Keratinocyte (primary cell): ENCODE measurements around the gene FBXO31. TPM values are rescaled to one million over a fixed set of nuclear protein-coding genes. Genes with fewer than 3 reads are reported as not detected.

ENCODE experiments used
- DNase-seq: peaks from one replicate; pipeline ENCODE4 v3.0.0-alpha.2; 2011; ENCODE audit warnings: low read depth, missing footprints, low spot score
- FAIRE-seq: peaks from 2 replicates; lab custom pipeline; 2011; peaks lifted over from hg19 to GRCh38; lab: Jason Lieb, UNC
- H2AFZ ChIP-seq: 2 replicates; pipeline ENCODE4 v1.6.0; 2012; ENCODE audit warnings: low read length, control low read depth, inconsistent platforms; ENCODE audit not compliant: control insufficient read depth
- H3K27ac ChIP-seq: 2 replicates; pipeline ENCODE4 v1.5.1; 2011; ENCODE audit warnings: low read length; ENCODE audit not compliant: control insufficient read depth, insufficient read depth
- H3K27me3 ChIP-seq: 3 replicates; pipeline ENCODE4 v1.6.0; 2011; ENCODE audit warnings: low read length; ENCODE audit not compliant: control insufficient read depth, insufficient read depth; ENCODE audit errors: extremely low read depth
- H3K36me3 ChIP-seq, 2 experiments: 2 replicates in 1 of 2; 3 replicates in 1 of 2; pipeline ENCODE4 v1.5.1; 2011; ENCODE audit warnings: low read length in 2 of 2, mild to moderate bottlenecking in 1 of 2; ENCODE audit not compliant: control insufficient read depth in 2 of 2, insufficient read depth in 2 of 2; ENCODE audit errors: extremely low read depth in 1 of 2
- H3K4me1 ChIP-seq: 3 replicates; pipeline ENCODE4 v1.5.1; 2011; ENCODE audit warnings: low read length; ENCODE audit not compliant: control insufficient read depth, insufficient read depth; ENCODE audit errors: extremely low read depth
- H3K4me2 ChIP-seq: 3 replicates; pipeline ENCODE4 v1.6.0; 2011; ENCODE audit warnings: low read depth, low read length; ENCODE audit not compliant: control insufficient read depth, insufficient read depth; ENCODE audit errors: extremely low read depth
- H3K4me3 ChIP-seq, 3 experiments: fragments of 200-600 bp in 1 of 3; sonication (generic) in 1 of 3; 2 replicates in 2 of 3; 3 replicates in 1 of 3; pipeline ENCODE4 v1.5.1; 2011 to 2016; ENCODE audit warnings: low read length in 3 of 3, mild to moderate bottlenecking in 3 of 3, control low read depth in 2 of 3, inconsistent platforms in 1 of 3, low read depth in 1 of 3, mixed read lengths in 1 of 3, mixed run types in 1 of 3, moderate library complexity in 1 of 3; ENCODE audit not compliant: control insufficient read depth in 2 of 3, insufficient read depth in 2 of 3; ENCODE audit errors: extremely low read depth in 1 of 3
- H3K79me2 ChIP-seq: 2 replicates; pipeline ENCODE4 v1.6.0; 2012; ENCODE audit warnings: low read length; ENCODE audit not compliant: control insufficient read depth, insufficient read depth
- H3K9ac ChIP-seq: 3 replicates; pipeline ENCODE4 v1.6.0; 2011; ENCODE audit warnings: low read length; ENCODE audit not compliant: control insufficient read depth, insufficient read depth; ENCODE audit errors: extremely low read depth
- H3K9me1 ChIP-seq: 3 replicates; pipeline ENCODE4 v1.6.0; 2011; ENCODE audit warnings: low read length; ENCODE audit not compliant: control insufficient read depth, insufficient read depth; ENCODE audit errors: extremely low read depth
- H3K9me3 ChIP-seq: 2 replicates; pipeline ENCODE4 v1.5.1; 2012; ENCODE audit warnings: low read depth, low read length; ENCODE audit not compliant: control insufficient read depth
- H4K20me1 ChIP-seq: 3 replicates; pipeline ENCODE4 v1.6.0; 2011; ENCODE audit warnings: low read length; ENCODE audit not compliant: control insufficient read depth, insufficient read depth; ENCODE audit errors: extremely low read depth
- EZH2 ChIP-seq: IDR thresholded peaks from one replicate; pipeline ENCODE4 v1.6.1; 2012; ENCODE audit warnings: inconsistent platforms, mild to moderate bottlenecking, low read length, moderate library complexity
- dilution Hi-C: fragments of 300-500 bp; cut with MboI; formaldehyde crosslinking; loops from one replicate; pipeline ENCODE4 v1.7.0; 2020; ENCODE audit warnings: low sequenced_read_pairs; ENCODE audit not compliant: extremely low pct_ligation_motif_present
- polyA plus RNA-seq, 5 experiments: library from polyadenylated mRNA; depleted of rRNA in 3 of 5; stranded (reverse) in 3 of 5; stranded (forward) in 1 of 5; unstranded in 1 of 5; fragments of >200 nt; gene quantifications; 1 replicate in 1 of 5; 2 replicates in 3 of 5; 3 replicates in 1 of 5; pipeline versions ENCODE4 v1.2.1 to v1.2.3, GENCODE V29; 2011 to 2012; ENCODE audit warnings: missing spikeins in 2 of 5, low read depth in 1 of 5, low replicate concordance in 1 of 5
- TF ChIP-seq, protein P1 (sequence below), 3 experiments: IDR thresholded peaks in 1 of 3; conservative IDR thresholded peaks in 1 of 3; optimal IDR thresholded peaks in 1 of 3; 2 replicates in 2 of 3; 3 replicates in 1 of 3; pipeline versions ENCODE3 to v1.5.1; 2011; ENCODE audit warnings: low read length in 3 of 3, mild to moderate bottlenecking in 3 of 3, moderate library complexity in 2 of 3, control low read depth in 1 of 3, inconsistent platforms in 1 of 3; ENCODE audit not compliant: insufficient read depth in 2 of 3; ENCODE audit errors: extremely low read depth in 1 of 3

FBXO31 gene
- polyA plus RNA-seq, 1 donor (not counting 4 experiments of a cell fraction or from before 2014, with no cell fraction given), result 17.0 TPM

DNA sequence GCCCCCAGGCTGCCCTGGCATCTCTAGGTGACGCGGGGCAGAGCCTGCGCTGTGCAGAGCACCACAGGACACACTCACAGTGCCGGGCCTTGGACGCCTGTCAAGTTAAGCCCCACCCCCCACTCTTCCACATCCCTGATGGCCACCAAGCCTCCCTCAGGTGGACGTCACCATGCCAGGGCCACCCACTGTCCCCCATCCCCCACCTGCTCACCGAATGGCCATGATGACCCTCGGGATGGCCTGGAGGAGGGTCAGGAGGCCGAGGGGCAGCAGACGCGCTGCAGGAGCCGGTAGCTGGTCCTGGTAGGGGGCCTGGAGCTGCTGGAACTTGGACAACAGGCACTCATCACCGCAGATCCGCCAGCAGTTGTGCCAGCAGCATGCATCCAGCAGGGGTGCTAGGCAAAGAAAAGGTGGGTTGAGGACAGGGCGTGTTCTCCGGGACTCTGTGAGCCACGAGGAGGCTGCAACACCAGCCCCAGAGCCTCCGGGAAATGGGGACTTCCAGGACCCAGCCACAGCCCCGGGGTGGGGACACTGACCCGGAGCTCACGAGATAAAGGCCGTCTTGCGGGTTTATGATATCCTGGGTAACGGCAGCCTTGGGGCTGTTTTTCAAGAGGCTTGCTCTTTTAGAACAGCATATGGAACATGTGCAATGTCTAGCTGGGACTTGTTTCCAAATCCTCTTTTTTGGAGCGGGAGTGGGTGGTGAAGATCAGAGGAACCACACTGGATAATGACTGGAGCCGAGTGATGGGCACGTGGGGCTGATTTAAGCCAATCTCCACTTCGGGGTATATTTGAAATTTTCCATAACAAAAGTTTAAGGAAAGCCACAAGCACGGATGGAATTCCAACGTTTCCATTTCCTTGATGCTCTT lies 77.8 kb downstream of the FBXO31 start:
- Histone ChIP-seq H3K27me3 (no peaks in the 10 kb centered on the region), H3K9ac (peak overlapping the region; percentile 0), H3K4me1 (peaks cover 4% of the 10 kb centered on the region), H3K4me3 (peak overlapping the region in 1 of 3 experiments; percentile 18), H4K20me1 (no peaks in the 10 kb centered on the region), H3K36me3 (no peaks in the 10 kb centered on the region), H2AFZ (peak overlapping the region; percentile 15), H3K4me2 (peak overlapping the region; percentile 47), H3K9me3 (no peaks in the 10 kb centered on the region), H3K79me2 (no peaks in the 10 kb centered on the region), H3K9me1 (no peaks in the 10 kb centered on the region), H3K27ac (no peak overlapping the region)
- FAIRE-seq (peak; percentile 67), DNase-seq (no peak)
- no peak for TF ChIP-seq EZH2
- TF ChIP-seq, protein P1, sequence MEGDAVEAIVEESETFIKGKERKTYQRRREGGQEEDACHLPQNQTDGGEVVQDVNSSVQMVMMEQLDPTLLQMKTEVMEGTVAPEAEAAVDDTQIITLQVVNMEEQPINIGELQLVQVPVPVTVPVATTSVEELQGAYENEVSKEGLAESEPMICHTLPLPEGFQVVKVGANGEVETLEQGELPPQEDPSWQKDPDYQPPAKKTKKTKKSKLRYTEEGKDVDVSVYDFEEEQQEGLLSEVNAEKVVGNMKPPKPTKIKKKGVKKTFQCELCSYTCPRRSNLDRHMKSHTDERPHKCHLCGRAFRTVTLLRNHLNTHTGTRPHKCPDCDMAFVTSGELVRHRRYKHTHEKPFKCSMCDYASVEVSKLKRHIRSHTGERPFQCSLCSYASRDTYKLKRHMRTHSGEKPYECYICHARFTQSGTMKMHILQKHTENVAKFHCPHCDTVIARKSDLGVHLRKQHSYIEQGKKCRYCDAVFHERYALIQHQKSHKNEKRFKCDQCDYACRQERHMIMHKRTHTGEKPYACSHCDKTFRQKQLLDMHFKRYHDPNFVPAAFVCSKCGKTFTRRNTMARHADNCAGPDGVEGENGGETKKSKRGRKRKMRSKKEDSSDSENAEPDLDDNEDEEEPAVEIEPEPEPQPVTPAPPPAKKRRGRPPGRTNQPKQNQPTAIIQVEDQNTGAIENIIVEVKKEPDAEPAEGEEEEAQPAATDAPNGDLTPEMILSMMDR (optimal IDR thresholded peaks at IDR 0.05 in 1 of 3, IDR thresholded peaks at IDR 0.05 in 1 of 3, conservative IDR thresholded peaks at IDR 0.05 in 1 of 3; ENCODE audit: extremely low read depth in 1 of 3, insufficient read depth in 2 of 3, low read length in 3 of 3), result peak; percentile 68 to 72 (median 72)
- dilution Hi-C loops, result no loop called here

DNA sequence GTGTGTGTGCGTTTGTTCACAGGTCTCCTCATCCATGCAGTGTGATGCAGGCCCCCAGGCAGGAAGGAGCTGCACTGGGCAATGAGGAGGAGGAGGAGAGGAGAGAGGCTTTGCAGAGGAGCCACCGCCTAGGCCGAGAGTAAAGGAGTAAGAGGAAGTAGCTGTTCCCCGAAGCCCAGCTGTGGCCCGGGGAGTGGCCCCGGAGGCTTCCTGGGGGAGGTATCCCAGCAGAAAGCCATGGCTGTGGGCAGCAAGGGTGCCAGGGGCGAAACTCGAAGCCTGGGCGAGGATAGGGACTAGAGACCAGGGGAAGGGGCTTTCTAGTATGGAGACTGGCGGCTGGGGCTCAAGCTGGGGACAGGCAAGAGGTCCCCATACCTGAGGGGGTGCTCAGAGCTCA lies 78.6 kb downstream of the FBXO31 start:
- H3K79me2 ChIP-seq, result no peaks in the 10 kb centered on the region
- no peak overlapping the region for H3K9ac ChIP-seq
- no peaks in the 10 kb centered on the region for H3K27me3 ChIP-seq
- H3K4me2 ChIP-seq, result no peak overlapping the region
- FAIRE-seq, result no peak
- no peak overlapping the region for H3K4me3 ChIP-seq
- H3K36me3 ChIP-seq, result no peaks in the 10 kb centered on the region
- TF ChIP-seq, protein P1 (optimal IDR thresholded peaks at IDR 0.05 in 1 of 3, IDR thresholded peaks at IDR 0.05 in 1 of 3, conservative IDR thresholded peaks at IDR 0.05 in 1 of 3; ENCODE audit: extremely low read depth in 1 of 3, insufficient read depth in 2 of 3, low read length in 3 of 3), result no peak
- TF ChIP-seq EZH2, result no peak
- peaks cover 4% of the 10 kb centered on the region for H3K4me1 ChIP-seq
- no peaks in the 10 kb centered on the region for H4K20me1 ChIP-seq
- no peak for DNase-seq
- H2AFZ ChIP-seq, result no peak overlapping the region
- H3K9me1 ChIP-seq, result no peaks in the 10 kb centered on the region
- H3K9me3 ChIP-seq, result no peaks in the 10 kb centered on the region
- dilution Hi-C loops, result no loop called here
- H3K27ac ChIP-seq, result no peak overlapping the region
